ENCODE measurements around the gene WDFY4.

DNA sequence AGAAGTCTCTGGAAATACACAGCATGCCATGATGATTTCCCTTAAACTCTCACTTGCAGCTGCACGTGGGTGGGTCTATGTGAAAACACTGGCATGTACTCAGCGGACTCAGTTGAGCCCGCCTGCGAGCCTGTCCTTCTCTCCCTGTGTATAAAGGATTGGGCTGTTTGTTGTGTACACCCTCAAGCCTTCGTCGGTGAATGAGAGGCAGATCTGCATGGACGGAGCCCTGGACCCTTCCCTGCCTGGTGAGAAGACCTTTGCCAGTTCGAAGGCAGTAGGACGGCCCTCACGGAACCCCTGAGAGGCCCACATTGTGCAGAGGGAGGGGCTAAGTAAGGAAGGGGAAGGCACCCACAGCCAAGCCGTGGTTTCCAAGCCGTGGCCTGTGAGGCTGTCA is 121.2 kb downstream of the WDFY4 start:
- TF ChIP-seq, protein P1, sequence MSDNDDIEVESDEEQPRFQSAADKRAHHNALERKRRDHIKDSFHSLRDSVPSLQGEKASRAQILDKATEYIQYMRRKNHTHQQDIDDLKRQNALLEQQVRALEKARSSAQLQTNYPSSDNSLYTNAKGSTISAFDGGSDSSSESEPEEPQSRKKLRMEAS (IDR thresholded peaks at IDR 0.05): no peak
- TF ChIP-seq, protein P2, sequence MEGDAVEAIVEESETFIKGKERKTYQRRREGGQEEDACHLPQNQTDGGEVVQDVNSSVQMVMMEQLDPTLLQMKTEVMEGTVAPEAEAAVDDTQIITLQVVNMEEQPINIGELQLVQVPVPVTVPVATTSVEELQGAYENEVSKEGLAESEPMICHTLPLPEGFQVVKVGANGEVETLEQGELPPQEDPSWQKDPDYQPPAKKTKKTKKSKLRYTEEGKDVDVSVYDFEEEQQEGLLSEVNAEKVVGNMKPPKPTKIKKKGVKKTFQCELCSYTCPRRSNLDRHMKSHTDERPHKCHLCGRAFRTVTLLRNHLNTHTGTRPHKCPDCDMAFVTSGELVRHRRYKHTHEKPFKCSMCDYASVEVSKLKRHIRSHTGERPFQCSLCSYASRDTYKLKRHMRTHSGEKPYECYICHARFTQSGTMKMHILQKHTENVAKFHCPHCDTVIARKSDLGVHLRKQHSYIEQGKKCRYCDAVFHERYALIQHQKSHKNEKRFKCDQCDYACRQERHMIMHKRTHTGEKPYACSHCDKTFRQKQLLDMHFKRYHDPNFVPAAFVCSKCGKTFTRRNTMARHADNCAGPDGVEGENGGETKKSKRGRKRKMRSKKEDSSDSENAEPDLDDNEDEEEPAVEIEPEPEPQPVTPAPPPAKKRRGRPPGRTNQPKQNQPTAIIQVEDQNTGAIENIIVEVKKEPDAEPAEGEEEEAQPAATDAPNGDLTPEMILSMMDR (IDR thresholded peaks at IDR 0.05 in 2 of 3, conservative IDR thresholded peaks at IDR 0.05 in 1 of 3; ENCODE audit: borderline replicate concordance in 1 of 3, insufficient read depth in 1 of 3, low read depth in 2 of 3, low read length in 2 of 3): no peak
- TF ChIP-seq SIN3A (IDR thresholded peaks at IDR 0.05; ENCODE audit: low read depth): no peak
